ENCODE data around the gene CCDC169.

- peak; percentile 64 for TF ChIP-seq CTCF (conservative IDR thresholded peaks at IDR 0.05)
- TF ChIP-seq ZFX (IDR thresholded peaks at IDR 0.05) = no peak
These were observed 22.2 kb downstream of the CCDC169 start for GRCh38 chr13:36275190-36276002.

Data from C4-2B (cell line).